H9 (cell line): ENCODE data around the gene TFEB. TPM values are rescaled to one million over a fixed set of nuclear protein-coding genes. Genes with fewer than 3 reads are reported as not detected.

Experiments used
- DNase-seq: peaks from one replicate; pipeline ENCODE4 v3.0.0-alpha.2; 2017
- H2AFZ ChIP-seq: one replicate; pipeline ENCODE4 v1.6.1; 2013; ENCODE audit warnings: mild to moderate bottlenecking, low read length, control low read depth, moderate library complexity
- H2AK5ac ChIP-seq: 2 replicates; pipeline ENCODE4 v1.6.1; 2013; ENCODE audit warnings: low read length, control low read depth, mixed read lengths; ENCODE audit not compliant: insufficient read length
- H2BK120ac ChIP-seq: one replicate; pipeline ENCODE4 v1.6.1; 2013; ENCODE audit warnings: low read depth, mild to moderate bottlenecking, low read length, control low read depth, inconsistent platforms; ENCODE audit not compliant: poor library complexity, severe bottlenecking
- H2BK12ac ChIP-seq: 2 replicates; pipeline ENCODE4 v1.6.1; 2013; ENCODE audit warnings: low read length, control low read depth, mixed read lengths, low read depth; ENCODE audit not compliant: insufficient read length
- H2BK15ac ChIP-seq: 2 replicates; pipeline ENCODE4 v1.6.1; 2013; ENCODE audit warnings: low read depth, low read length, control low read depth
- H2BK20ac ChIP-seq: one replicate; pipeline ENCODE4 v1.6.1; 2013; ENCODE audit warnings: low read depth, mild to moderate bottlenecking, low read length, control low read depth, inconsistent platforms; ENCODE audit not compliant: poor library complexity, severe bottlenecking
- H2BK5ac ChIP-seq: 2 replicates; pipeline ENCODE4 v1.6.1; 2013; ENCODE audit warnings: low read length, control low read depth, mixed read lengths; ENCODE audit not compliant: insufficient read length
- H3K14ac ChIP-seq: 2 replicates; pipeline ENCODE4 v1.6.1; 2013; ENCODE audit warnings: low read length, control low read depth; ENCODE audit not compliant: insufficient read depth
- H3K18ac ChIP-seq: 2 replicates; pipeline ENCODE4 v1.6.1; 2013; ENCODE audit warnings: low read depth, mild to moderate bottlenecking, mixed read lengths, low read length, control low read depth; ENCODE audit not compliant: insufficient read length
- H3K23ac ChIP-seq: 2 replicates; pipeline ENCODE4 v1.6.1; 2013; ENCODE audit warnings: low read length, control low read depth, mixed read lengths, low read depth; ENCODE audit not compliant: insufficient read length
- H3K23me2 ChIP-seq: 2 replicates; pipeline ENCODE4 v1.6.1; 2013; ENCODE audit warnings: low read depth, mild to moderate bottlenecking, mixed read lengths, low read length, control low read depth; ENCODE audit not compliant: insufficient read length, poor library complexity, severe bottlenecking
- H3K27ac ChIP-seq: 2 replicates; pipeline ENCODE4 v1.5.1; 2013; ENCODE audit warnings: low read length, control low read depth, mixed read lengths, low read depth; ENCODE audit not compliant: insufficient read length
- H3K27me3 ChIP-seq: 2 replicates; pipeline ENCODE4 v1.6.1; 2013; ENCODE audit warnings: low read length, control low read depth, inconsistent platforms; ENCODE audit not compliant: insufficient read depth
- H3K4ac ChIP-seq: 2 replicates; pipeline ENCODE4 v1.6.1; 2013; ENCODE audit warnings: low read depth, mild to moderate bottlenecking, control low read depth, inconsistent platforms, low read length, moderate library complexity
- H3K4me1 ChIP-seq: 2 replicates; pipeline ENCODE4 v1.6.1; 2013; ENCODE audit warnings: low read length, control low read depth, inconsistent platforms; ENCODE audit not compliant: insufficient read depth
- H3K4me2 ChIP-seq: 2 replicates; pipeline ENCODE4 v1.6.1; 2013; ENCODE audit warnings: low read length, control low read depth, mixed read lengths; ENCODE audit not compliant: insufficient read length, insufficient read depth
- H3K56ac ChIP-seq: 2 replicates; pipeline ENCODE4 v1.6.1; 2013; ENCODE audit warnings: low read depth, mild to moderate bottlenecking, mixed read lengths, low read length, control low read depth; ENCODE audit not compliant: insufficient read length
- H3K79me1 ChIP-seq: 2 replicates; pipeline ENCODE4 v1.6.1; 2013; ENCODE audit warnings: low read depth, mild to moderate bottlenecking, moderate library complexity, low read length, control low read depth, inconsistent platforms; ENCODE audit not compliant: insufficient read depth, poor library complexity, severe bottlenecking
- H3K79me2 ChIP-seq: 2 replicates; pipeline ENCODE4 v1.6.1; 2013; ENCODE audit warnings: low read length, control low read depth, inconsistent platforms; ENCODE audit not compliant: insufficient read depth
- H3K9ac ChIP-seq: 2 replicates; pipeline ENCODE4 v1.6.1; 2013; ENCODE audit warnings: low read length, control low read depth, mixed read lengths; ENCODE audit not compliant: insufficient read length; ENCODE audit errors: extremely low read depth
- H3K9me3 ChIP-seq: one replicate; pipeline ENCODE4 v1.6.1; 2013; ENCODE audit warnings: low read depth, low read length, inconsistent platforms; ENCODE audit not compliant: control insufficient read depth
- H3T11ph ChIP-seq: one replicate; pipeline ENCODE4 v1.6.1; 2013; ENCODE audit warnings: mild to moderate bottlenecking, low read length, control low read depth, inconsistent platforms
- H4K20me1 ChIP-seq: one replicate; pipeline ENCODE4 v1.6.1; 2013; ENCODE audit not compliant: control insufficient read depth, insufficient read length, insufficient read depth
- H4K5ac ChIP-seq: 2 replicates; pipeline ENCODE4 v1.6.1; 2013; ENCODE audit warnings: low read depth, mild to moderate bottlenecking, mixed read lengths, low read length, control low read depth; ENCODE audit not compliant: insufficient read length
- H4K8ac ChIP-seq: replicated peaks from 2 replicates; pipeline ENCODE4 v1.6.1; 2013; ENCODE audit warnings: low read length, control low read depth, mixed read lengths, low read depth; ENCODE audit not compliant: insufficient read length
- H4K91ac ChIP-seq: 2 replicates; pipeline ENCODE4 v1.6.1; 2013; ENCODE audit warnings: low read depth, mild to moderate bottlenecking, moderate library complexity, mixed read lengths, low read length, control low read depth; ENCODE audit not compliant: insufficient read length
- H3K27ac Mint-ChIP-seq, 3 experiments: 2 replicates in 2 of 3; 3 replicates in 1 of 3; pipeline ENCODE4 v1.8.0; 2020 to 2021; ENCODE audit warnings: mixed read lengths in 3 of 3, mild to moderate bottlenecking in 1 of 3, moderate library complexity in 1 of 3
- H3K27me3 Mint-ChIP-seq: 2 replicates; pipeline ENCODE4 v1.8.0; 2021; ENCODE audit warnings: low read depth, mild to moderate bottlenecking, moderate library complexity, mixed read lengths
- H3K36me3 Mint-ChIP-seq, 3 experiments: 2 replicates in 2 of 3; 3 replicates in 1 of 3; pipeline ENCODE4 v1.8.0; 2020 to 2021; ENCODE audit warnings: low read depth in 3 of 3, mixed read lengths in 3 of 3; ENCODE audit not compliant: insufficient read depth in 1 of 3
- H3K4me1 Mint-ChIP-seq, 2 experiments: 2 replicates each; pipeline ENCODE4 v1.8.0; 2020; ENCODE audit warnings: mixed read lengths in 2 of 2
- H3K4me3 Mint-ChIP-seq, 2 experiments: 2 replicates in 1 of 2; 3 replicates in 1 of 2; pipeline ENCODE4 v1.8.0; 2020 to 2021; ENCODE audit warnings: mild to moderate bottlenecking in 2 of 2, mixed read lengths in 2 of 2, moderate library complexity in 1 of 2
- H3K9me3 Mint-ChIP-seq, 2 experiments: 2 replicates in 1 of 2; 3 replicates in 1 of 2; pipeline ENCODE4 v1.8.0; 2020; ENCODE audit warnings: mild to moderate bottlenecking in 2 of 2, mixed read lengths in 2 of 2, moderate library complexity in 1 of 2
- WGBS: extraction: QIAGEN DNeasy Blood & Tissue Kit; methylation state at CpG from one replicate; pipeline ENCODE4 v1.1.7; 2013; ENCODE audit warnings: missing lambda C conversion rate, low lambda C conversion rate, mixed read lengths; ENCODE audit not compliant: insufficient read length; ENCODE audit errors: extremely low coverage; 5-methylcytosine and 5-hydroxymethylcytosine counted together
- total RNA-seq: library from RNA; stranded (reverse); gene quantifications from 2 replicates; pipeline ENCODE4 v1.2.1, GENCODE V29; 2021
- TF ChIP-seq, protein P1 (sequence below): fragments of 200-600 bp; sonication (generic); conservative IDR thresholded peaks from 3 replicates; pipeline ENCODE4 v1.8.0; 2021; ENCODE audit warnings: antibody characterized with exemption, mild to moderate bottlenecking

The TFEB gene
- total RNA-seq, 1 experiment from 2014 or later, result 1.2 TPM

GRCh38 chr6:41702771-41703494 lies 32.5 kb downstream of the TFEB start:
- no peaks in the 10 kb centered on the region for H3K27me3 ChIP-seq
- no peak overlapping the region for H3K18ac ChIP-seq
- H3T11ph ChIP-seq, result no peak overlapping the region
- H3K56ac ChIP-seq, result no peak overlapping the region
- no peak overlapping the region for H2BK12ac ChIP-seq
- H3K4me2 ChIP-seq, result no peak overlapping the region
- H2AK5ac ChIP-seq, result no peak overlapping the region
- no peaks in the 10 kb centered on the region for H3K79me2 ChIP-seq
- Mint-ChIP-seq H3K36me3 (no peaks in the 10 kb centered on the region), H3K27ac (peak overlapping the region in 1 of 3 experiments; percentile 62; a peak in 1 of 7 replicates), H3K9me3 (no peaks in the 10 kb centered on the region), H3K4me3 (no peak overlapping the region), H3K27me3 (peaks cover 4% of the 10 kb centered on the region), H3K4me1 (peaks cover 28 to 35% of the 10 kb centered on the region in 2 experiments)
- H3K9me3 ChIP-seq, result no peaks in the 10 kb centered on the region
- no peak overlapping the region; the same call in 1 of the 2 replicates for H3K14ac ChIP-seq
- H3K4me1 ChIP-seq, result no peaks in the 10 kb centered on the region; the same call in 1 of the 2 replicates
- no peaks in the 10 kb centered on the region for H3K23me2 ChIP-seq
- H2AFZ ChIP-seq, result no peak overlapping the region
- DNase-seq, result no peak
- H3K4ac ChIP-seq, result no peak overlapping the region
- no peaks in the 10 kb centered on the region for H3K79me1 ChIP-seq
- no peak overlapping the region for H4K8ac ChIP-seq
- TF ChIP-seq, protein P1, sequence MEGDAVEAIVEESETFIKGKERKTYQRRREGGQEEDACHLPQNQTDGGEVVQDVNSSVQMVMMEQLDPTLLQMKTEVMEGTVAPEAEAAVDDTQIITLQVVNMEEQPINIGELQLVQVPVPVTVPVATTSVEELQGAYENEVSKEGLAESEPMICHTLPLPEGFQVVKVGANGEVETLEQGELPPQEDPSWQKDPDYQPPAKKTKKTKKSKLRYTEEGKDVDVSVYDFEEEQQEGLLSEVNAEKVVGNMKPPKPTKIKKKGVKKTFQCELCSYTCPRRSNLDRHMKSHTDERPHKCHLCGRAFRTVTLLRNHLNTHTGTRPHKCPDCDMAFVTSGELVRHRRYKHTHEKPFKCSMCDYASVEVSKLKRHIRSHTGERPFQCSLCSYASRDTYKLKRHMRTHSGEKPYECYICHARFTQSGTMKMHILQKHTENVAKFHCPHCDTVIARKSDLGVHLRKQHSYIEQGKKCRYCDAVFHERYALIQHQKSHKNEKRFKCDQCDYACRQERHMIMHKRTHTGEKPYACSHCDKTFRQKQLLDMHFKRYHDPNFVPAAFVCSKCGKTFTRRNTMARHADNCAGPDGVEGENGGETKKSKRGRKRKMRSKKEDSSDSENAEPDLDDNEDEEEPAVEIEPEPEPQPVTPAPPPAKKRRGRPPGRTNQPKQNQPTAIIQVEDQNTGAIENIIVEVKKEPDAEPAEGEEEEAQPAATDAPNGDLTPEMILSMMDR, result no peak
- H2BK5ac ChIP-seq, result no peak overlapping the region
- H2BK15ac ChIP-seq, result no peak overlapping the region
- no peak overlapping the region for H3K9ac ChIP-seq
- no peak overlapping the region for H4K5ac ChIP-seq
- no CpG with 5 or more reads among the region's 14 CpGs for WGBS
- no peak overlapping the region for H4K91ac ChIP-seq
- no peak overlapping the region for H3K23ac ChIP-seq
- H2BK120ac ChIP-seq, result no peak overlapping the region
- H3K27ac ChIP-seq, result no peak overlapping the region
- no peaks in the 10 kb centered on the region for H4K20me1 ChIP-seq
- H2BK20ac ChIP-seq, result no peak overlapping the region
